ENCODE results near the gene PPIF. TPM values are rescaled to one million over a fixed set of nuclear protein-coding genes. Genes with fewer than 3 reads are reported as not detected.
A peak's percentile ranks its signal among the peaks of the same experiment; 100 is the strongest.
"Not testable (repeated sequence)": the region's sequence is repeated elsewhere in the genome, so short reads cannot be mapped to it uniquely, and the experiment has no call there.

PPIF gene
- total and polyA plus RNA-seq, 4 experiments from 2014 or later: 10.6 to 33.7 (median 19.7) TPM

DNA sequence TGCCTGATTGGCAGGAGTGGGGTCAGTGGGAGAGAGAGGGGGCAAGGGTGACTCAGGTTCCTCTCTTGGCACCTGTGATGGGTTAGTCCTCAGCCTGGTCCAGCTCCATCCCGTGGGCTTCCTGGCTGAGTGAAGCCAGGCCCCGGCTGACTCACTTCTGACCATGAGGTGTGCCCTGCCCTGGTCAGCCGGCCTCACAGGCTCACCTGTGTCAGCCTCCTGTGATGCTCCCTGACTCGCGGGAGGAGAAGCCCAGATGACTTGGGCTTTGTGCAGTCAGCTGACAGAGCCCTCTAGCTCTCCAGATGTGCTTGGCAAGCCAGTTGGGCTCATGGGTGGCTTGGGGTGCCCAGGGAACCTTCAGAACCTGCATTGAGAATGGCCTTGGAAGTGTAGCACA lies 16.0 kb upstream of the PPIF start:
- POLR2A ChIA-PET (ENCODE audit: partially characterized antibody): interaction anchor here (1.0 to 3.5 kb wide), 5 partner anchors 8 to 17 kb away, joined by 3 to 27 read pairs (median 7); no protein-coding TSS in a partner anchor
- no peak for DNase-seq
- H3K36me3 ChIP-seq (ENCODE audit: insufficient read depth, low read length): no peaks in the 10 kb centered on the region

DNA sequence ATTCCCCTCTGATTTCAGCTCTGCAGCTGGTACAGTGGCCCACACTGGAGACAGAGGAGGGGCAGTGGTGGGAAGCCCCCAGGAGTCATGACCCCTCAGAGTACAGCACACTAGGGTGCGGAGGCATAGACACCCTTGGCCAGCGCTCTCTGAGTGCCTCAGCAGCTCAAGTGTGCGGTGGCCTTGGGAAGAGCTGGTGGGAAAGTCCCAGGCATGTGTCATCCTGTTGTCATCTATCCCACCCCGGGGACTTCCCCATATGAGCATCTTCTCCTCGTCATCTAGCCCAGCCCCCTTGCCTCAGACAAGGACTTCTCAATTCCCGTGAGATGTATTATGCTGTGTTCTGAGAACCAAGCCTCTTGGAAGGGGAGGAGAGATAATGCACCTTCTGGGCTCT lies 15.6 kb upstream of the PPIF start:
- H3K4me3 Mint-ChIP-seq: peak overlapping the region in 6 of 8 donors; percentile 21 to 67 (median 42)
- ChIA-PET POLR2A (ENCODE audit: partially characterized antibody) (interaction anchor here (1.0 to 3.5 kb wide), 5 partner anchors 9 to 16 kb away, joined by 3 to 27 read pairs (median 7); no protein-coding TSS in a partner anchor), CTCF (ENCODE audit: partially characterized antibody) (interaction anchor here (1.1 to 3.4 kb wide), 4 partner anchors 11 to 17 kb away, joined by 4 to 17 read pairs (median 9); partner anchors contain the start of gene PPIF)
- H3K4me1 ChIP-seq (ENCODE audit: insufficient read depth, low read length): peaks cover 20% of the 10 kb centered on the region
- peaks cover 0 to 4% (median 0%) of the 10 kb centered on the region in 8 donors for H3K9me3 Mint-ChIP-seq
- H3K27ac Mint-ChIP-seq: peak overlapping the region; percentile 76 to 95 (median 89)
- H3K4me1 Mint-ChIP-seq: peaks cover 18 to 31% (median 20%) of the 10 kb centered on the region in 4 donors
- H3K27me3 ChIP-seq (ENCODE audit: insufficient read depth, low read length): no peaks in the 10 kb centered on the region
- DNase-seq: peak; percentile 54 to 93 (median 65)
- H3K27ac ChIP-seq (ENCODE audit: low read depth, low read length): peak overlapping the region; percentile 29
- no peaks in the 10 kb centered on the region for H3K36me3 Mint-ChIP-seq
- no peak overlapping the region for H3K4me3 ChIP-seq (ENCODE audit: low read length in 2 of 2)
- H3K36me3 ChIP-seq (ENCODE audit: insufficient read depth, low read length): no peaks in the 10 kb centered on the region
- no peaks in the 10 kb centered on the region for H3K9me3 ChIP-seq (ENCODE audit: control insufficient read depth in 1 of 2, low read length in 2 of 2)
- intact Hi-C loops (cut with micrococcal nuclease): loop anchor here (1.0 kb wide), 2 partner anchors 14 to 45 kb away; no protein-coding TSS in a partner anchor
- no peaks in the 10 kb centered on the region for H3K27me3 Mint-ChIP-seq

More for the DNA sequence above, 16.0 kb upstream of the PPIF start:
- intact Hi-C loops (cut with micrococcal nuclease): loop anchor here (1.0 kb wide), 1 partner anchor 14 kb away; no protein-coding TSS in a partner anchor
- H3K27ac ChIP-seq (ENCODE audit: low read depth, low read length): peak overlapping the region; percentile 29
- Mint-ChIP-seq H3K36me3 (no peaks in the 10 kb centered on the region), H3K4me3 (peak overlapping the region in 3 of 8 donors; percentile 21 to 67 (median 60)), H3K4me1 (peaks cover 18 to 31% (median 20%) of the 10 kb centered on the region in 4 donors), H3K27ac (peak overlapping the region; percentile 76 to 95 (median 89)), H3K27me3 (no peaks in the 10 kb centered on the region), H3K9me3 (peaks cover 0 to 4% (median 0%) of the 10 kb centered on the region in 8 donors)
- peaks cover 22% of the 10 kb centered on the region for H3K4me1 ChIP-seq (ENCODE audit: insufficient read depth, low read length)
- H3K9me3 ChIP-seq (ENCODE audit: control insufficient read depth in 1 of 2, low read length in 2 of 2): no peaks in the 10 kb centered on the region
- CTCF ChIA-PET (ENCODE audit: partially characterized antibody): interaction anchor here (1.1 to 3.4 kb wide), 4 partner anchors 11 to 17 kb away, joined by 4 to 17 read pairs (median 9); partner anchors contain the start of gene PPIF
- H3K4me3 ChIP-seq (ENCODE audit: low read length in 2 of 2): no peak overlapping the region
- H3K27me3 ChIP-seq (ENCODE audit: insufficient read depth, low read length): no peaks in the 10 kb centered on the region

DNA sequence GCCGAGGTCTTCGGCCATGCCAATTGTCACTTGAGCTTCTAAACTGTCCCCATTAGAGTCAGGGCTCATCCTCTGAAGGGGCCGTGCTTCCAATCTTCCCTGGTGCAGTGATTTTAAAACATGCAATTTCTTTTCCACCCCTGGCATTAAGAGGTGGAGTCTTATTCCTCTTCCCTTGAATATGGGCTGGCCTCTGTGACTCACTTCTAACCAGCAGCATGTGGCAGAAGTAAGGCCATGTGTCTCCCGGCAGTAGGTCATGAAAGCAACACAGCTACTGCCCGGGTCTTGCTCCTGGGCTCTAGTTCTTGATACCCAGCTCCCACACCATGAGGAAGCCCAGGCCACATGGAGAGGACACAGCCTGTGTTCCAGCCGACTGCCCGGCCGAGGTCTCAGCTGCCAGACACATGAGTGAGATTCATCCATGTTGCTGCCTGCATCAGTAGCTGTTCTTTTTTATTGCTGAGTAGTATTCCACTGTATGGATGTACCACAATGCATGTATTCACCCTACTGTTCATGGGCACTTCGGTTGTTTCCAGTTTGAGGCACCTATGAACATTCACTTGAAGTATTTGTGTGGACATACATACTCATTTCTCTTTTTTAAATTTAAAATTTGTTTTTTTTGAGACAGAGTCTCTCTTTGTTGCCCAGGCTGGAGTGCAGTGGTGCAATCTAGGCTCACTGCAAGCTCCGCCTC lies 14.5 kb upstream of the PPIF start:
- DNase-seq; H3K4me3 Mint-ChIP-seq; H3K4me3 ChIP-seq (ENCODE audit: low read length in 2 of 2); H3K36me3 ChIP-seq (ENCODE audit: insufficient read depth, low read length); H3K36me3 Mint-ChIP-seq; H3K27ac ChIP-seq (ENCODE audit: low read depth, low read length); H3K9me3 Mint-ChIP-seq; H3K27me3 Mint-ChIP-seq; H3K27me3 ChIP-seq (ENCODE audit: insufficient read depth, low read length); H3K9me3 ChIP-seq (ENCODE audit: control insufficient read depth in 1 of 2, low read length in 2 of 2): not testable (repeated sequence)
- POLR2A ChIA-PET (ENCODE audit: partially characterized antibody): interaction anchor here (1.8 to 3.5 kb wide), 3 partner anchors 10 to 47 kb away, joined by 6 to 27 read pairs (median 8); no protein-coding TSS in a partner anchor
- Mint-ChIP-seq H3K4me1 (peaks cover 18 to 31% (median 22%) of the 10 kb centered on the region in 4 donors), H3K27ac (peak overlapping the region in 3 of 7 donors; percentile 32 to 56 (median 48))
- peaks cover 15% of the 10 kb centered on the region for H3K4me1 ChIP-seq (ENCODE audit: insufficient read depth, low read length)
- intact Hi-C loops (cut with micrococcal nuclease): loop anchor here (1.0 kb wide), 1 partner anchor 46 kb away; no protein-coding TSS in a partner anchor
- CTCF ChIA-PET (ENCODE audit: partially characterized antibody): interaction anchor here (1.0 to 3.4 kb wide), 3 partner anchors 10 to 14 kb away, joined by 3 to 17 read pairs (median 3); partner anchors contain the start of gene PPIF

DNA sequence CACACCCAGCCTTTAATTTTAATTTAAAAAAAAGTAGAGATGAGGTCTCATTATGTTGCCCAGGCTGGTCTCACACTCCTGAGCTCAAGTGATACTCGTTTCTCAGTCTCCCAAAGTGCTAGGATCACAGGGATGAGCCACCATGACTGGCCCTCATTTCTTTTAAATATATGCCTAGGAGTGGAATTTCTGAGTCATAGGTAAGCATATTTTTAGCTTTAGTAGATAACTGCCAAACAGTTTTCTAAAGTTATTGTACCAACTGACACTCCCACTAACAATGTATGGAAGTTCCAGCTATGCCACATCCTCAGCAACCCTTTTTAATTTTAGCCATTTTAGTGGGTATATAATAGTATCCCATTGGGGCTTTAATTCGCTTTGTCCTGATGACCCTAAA lies 13.8 kb upstream of the PPIF start:
- Mint-ChIP-seq H3K36me3 (no peaks in the 10 kb centered on the region), H3K9me3 (peaks cover 0 to 4% (median 0%) of the 10 kb centered on the region in 8 donors), H3K27ac (peak overlapping the region in 4 of 7 donors; percentile 10 to 76 (median 68)), H3K27me3 (no peaks in the 10 kb centered on the region), H3K4me1 (peaks cover 18 to 31% (median 22%) of the 10 kb centered on the region in 4 donors), H3K4me3 (no peak overlapping the region)
- no peak overlapping the region for H3K27ac ChIP-seq (ENCODE audit: low read depth, low read length)
- no peaks in the 10 kb centered on the region for H3K27me3 ChIP-seq (ENCODE audit: insufficient read depth, low read length)
- DNase-seq: no peak
- CTCF ChIA-PET (ENCODE audit: partially characterized antibody): interaction anchor here (1.0 to 2.4 kb wide), 3 partner anchors 9 to 15 kb away, joined by 3 to 14 read pairs (median 3); partner anchors contain the start of gene PPIF
- no peaks in the 10 kb centered on the region for H3K36me3 ChIP-seq (ENCODE audit: insufficient read depth, low read length)
- POLR2A ChIA-PET (ENCODE audit: partially characterized antibody): interaction anchor here (1.8 to 3.5 kb wide), 5 partner anchors 11 to 91 kb away, joined by 4 to 27 read pairs (median 8); no protein-coding TSS in a partner anchor
- no peak overlapping the region for H3K4me3 ChIP-seq (ENCODE audit: low read length in 2 of 2)
- intact Hi-C loops (cut with micrococcal nuclease): no loop called here
- H3K9me3 ChIP-seq (ENCODE audit: control insufficient read depth in 1 of 2, low read length in 2 of 2): no peaks in the 10 kb centered on the region
- H3K4me1 ChIP-seq (ENCODE audit: insufficient read depth, low read length): peaks cover 15% of the 10 kb centered on the region

DNA sequence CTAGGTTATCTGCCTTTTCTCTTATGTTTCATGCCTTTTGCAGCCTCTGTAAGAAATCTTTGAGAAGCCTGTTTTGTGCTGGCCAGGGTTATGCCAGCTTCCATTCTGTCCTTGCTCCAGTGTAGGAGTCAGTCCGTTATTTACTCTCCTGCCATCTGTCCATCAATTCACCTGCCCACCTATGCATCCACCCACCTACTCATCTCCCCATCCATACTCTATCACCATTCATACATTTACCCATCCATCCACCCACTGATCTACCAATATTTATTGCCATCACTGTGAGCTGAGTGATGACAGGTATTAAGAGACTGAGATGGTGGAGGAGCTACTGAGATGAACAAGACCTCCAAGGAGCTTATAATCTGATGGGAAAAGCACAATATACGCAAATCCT lies 12.7 kb upstream of the PPIF start:
- Histone ChIP-seq H3K4me1 (ENCODE audit: insufficient read depth, low read length) (peaks cover 15% of the 10 kb centered on the region), H3K27me3 (ENCODE audit: insufficient read depth, low read length) (no peaks in the 10 kb centered on the region), H3K27ac (ENCODE audit: low read depth, low read length) (no peak overlapping the region), H3K9me3 (ENCODE audit: control insufficient read depth in 1 of 2, low read length in 2 of 2) (no peaks in the 10 kb centered on the region), H3K4me3 (ENCODE audit: low read length in 2 of 2) (no peak overlapping the region), H3K36me3 (ENCODE audit: insufficient read depth, low read length) (no peaks in the 10 kb centered on the region)
- no peaks in the 10 kb centered on the region for H3K36me3 Mint-ChIP-seq
- H3K27ac Mint-ChIP-seq: peak overlapping the region in 5 of 7 donors; percentile 1 to 83 (median 36)
- H3K27me3 Mint-ChIP-seq: no peaks in the 10 kb centered on the region
- intact Hi-C loops (cut with micrococcal nuclease): no loop called here
- H3K9me3 Mint-ChIP-seq: peaks cover 0 to 4% (median 0%) of the 10 kb centered on the region in 8 donors
- no peak overlapping the region for H3K4me3 Mint-ChIP-seq
- DNase-seq: no peak
- H3K4me1 Mint-ChIP-seq: peaks cover 16 to 27% (median 22%) of the 10 kb centered on the region in 4 donors
- ChIA-PET CTCF (ENCODE audit: partially characterized antibody) (interaction anchor here (0.9 to 2.4 kb wide), 3 partner anchors 10 to 13 kb away, joined by 3 to 14 read pairs (median 8); partner anchors contain the start of gene PPIF), POLR2A (ENCODE audit: partially characterized antibody) (interaction anchor here (0.9 to 2.2 kb wide), 6 partner anchors 10 to 92 kb away, joined by 3 to 9 read pairs (median 5); no protein-coding TSS in a partner anchor)

DNA sequence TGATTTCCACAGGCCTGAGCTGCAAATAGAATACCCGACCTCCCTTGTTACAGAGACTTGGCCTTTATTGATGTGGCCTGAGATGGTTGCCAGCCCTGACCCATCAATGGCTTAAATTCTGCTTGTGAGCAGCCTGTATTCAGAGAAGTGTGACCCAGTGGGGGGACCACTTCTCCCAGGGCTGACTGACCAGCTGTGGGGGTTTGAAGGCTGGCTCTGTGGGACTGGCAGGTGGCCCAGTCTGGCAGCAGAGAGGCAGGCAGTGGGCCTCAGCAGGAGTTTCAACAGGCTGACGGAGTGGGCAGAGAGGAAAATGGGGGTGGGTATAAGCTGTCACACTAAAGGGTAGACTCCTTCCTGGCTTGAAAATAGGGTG lies 12.2 kb upstream of the PPIF start:
- H3K27ac ChIP-seq (ENCODE audit: low read depth, low read length): no peak overlapping the region
- H3K4me3 Mint-ChIP-seq: no peak overlapping the region
- intact Hi-C loops (cut with micrococcal nuclease): no loop called here
- no peaks in the 10 kb centered on the region for H3K27me3 ChIP-seq (ENCODE audit: insufficient read depth, low read length)
- H3K4me1 ChIP-seq (ENCODE audit: insufficient read depth, low read length): peaks cover 15% of the 10 kb centered on the region
- no peak for DNase-seq
- ChIA-PET CTCF (ENCODE audit: partially characterized antibody) (interaction anchor here (0.9 to 2.4 kb wide), 3 partner anchors 10 to 12 kb away, joined by 3 to 14 read pairs (median 8); partner anchors contain the start of gene PPIF), POLR2A (ENCODE audit: partially characterized antibody) (interaction anchor here (1.1 to 2.2 kb wide), 3 partner anchors 10 to 93 kb away, joined by 3 to 9 read pairs (median 4); no protein-coding TSS in a partner anchor)
- H3K4me3 ChIP-seq (ENCODE audit: low read length in 2 of 2): no peak overlapping the region
- peak overlapping the region in 5 of 7 donors; percentile 49 to 74 (median 53) for H3K27ac Mint-ChIP-seq
- no peaks in the 10 kb centered on the region for H3K36me3 ChIP-seq (ENCODE audit: insufficient read depth, low read length)
- peaks cover 14 to 25% (median 22%) of the 10 kb centered on the region in 4 donors for H3K4me1 Mint-ChIP-seq
- no peaks in the 10 kb centered on the region for H3K9me3 ChIP-seq (ENCODE audit: control insufficient read depth in 1 of 2, low read length in 2 of 2)
- peaks cover 0 to 4% (median 0%) of the 10 kb centered on the region in 8 donors for H3K9me3 Mint-ChIP-seq
- H3K36me3 Mint-ChIP-seq: no peaks in the 10 kb centered on the region
- no peaks in the 10 kb centered on the region for H3K27me3 Mint-ChIP-seq

Measured in CD4-positive, alpha-beta memory T cell (primary cell).